GM23248 (cell line): ENCODE measurements around the gene VBP1.
"Not testable (repeated sequence)": the region's sequence is repeated elsewhere in the genome, so short reads cannot be mapped to it uniquely, and the experiment has no call there.

Source experiments
- EZH2 ChIP-seq: fragments of 200-600 bp; sonication (generic); IDR thresholded peaks from 2 replicates; pipeline ENCODE4 v1.6.1; 2018; ENCODE audit warnings: antibody characterized with exemption, mild to moderate bottlenecking; ENCODE audit not compliant: insufficient read depth, poor library complexity, severe bottlenecking
- EZH2phosphoT487 ChIP-seq: fragments of 200-600 bp; sonication (generic); IDR thresholded peaks from 2 replicates; pipeline ENCODE4 v1.6.1; 2018; ENCODE audit warnings: antibody characterized with exemption, moderate library complexity, mild to moderate bottlenecking, low read depth; ENCODE audit not compliant: insufficient read depth

GRCh38 chrX:155223746-155224145 lies 7.5 kb downstream of the VBP1 start:
- not testable (repeated sequence) for TF ChIP-seq EZH2phosphoT487, EZH2
